ENCODE measurements around the gene NANP. TPM values are rescaled to one million over a fixed set of nuclear protein-coding genes. Genes with fewer than 3 reads are reported as not detected.

The NANP gene
- total RNA-seq, 1 experiment from 2014 or later, result 7.1 TPM

- Histone ChIP-seq H3K79me1 (ENCODE audit: insufficient read depth, low read depth, low read length, poor library complexity, severe bottlenecking) (peaks cover 7% of the 10 kb centered on the region), H3K56ac (ENCODE audit: insufficient read length, low read depth, low read length) (no peak overlapping the region), H3K4ac (ENCODE audit: low read depth, low read length) (no peak overlapping the region), H3K79me2 (ENCODE audit: insufficient read depth, low read length) (peaks cover 28% of the 10 kb centered on the region; the same call in 1 of the 2 replicates), H3K9ac (ENCODE audit: extremely low read depth, insufficient read length, low read length) (no peak overlapping the region), H3K23ac (ENCODE audit: insufficient read length, low read depth, low read length) (no peak overlapping the region), H3K27me3 (ENCODE audit: insufficient read depth, low read length) (no peaks in the 10 kb centered on the region), H2BK20ac (ENCODE audit: low read depth, low read length, poor library complexity, severe bottlenecking) (no peak overlapping the region), H3K14ac (ENCODE audit: insufficient read depth, low read length) (no peak overlapping the region), H3T11ph (ENCODE audit: low read length) (no peak overlapping the region), H3K9me3 (ENCODE audit: control insufficient read depth, low read depth, low read length) (no peaks in the 10 kb centered on the region), H3K4me2 (ENCODE audit: insufficient read depth, insufficient read length, low read length) (no peak overlapping the region), H2AFZ (ENCODE audit: low read length) (no peak overlapping the region), H2BK120ac (ENCODE audit: low read depth, low read length, poor library complexity, severe bottlenecking) (no peak overlapping the region), H2BK5ac (ENCODE audit: insufficient read length, low read length) (no peak overlapping the region), H2AK5ac (ENCODE audit: insufficient read length, low read length) (no peak overlapping the region), H3K4me1 (ENCODE audit: insufficient read depth, low read length) (no peaks in the 10 kb centered on the region; the same call in 1 of the 2 replicates), H3K27ac (ENCODE audit: insufficient read length, low read depth, low read length) (no peak overlapping the region), H4K20me1 (ENCODE audit: control insufficient read depth, insufficient read depth, insufficient read length) (peaks cover 2% of the 10 kb centered on the region), H4K5ac (ENCODE audit: insufficient read length, low read depth, low read length) (no peak overlapping the region), H4K8ac (replicated peaks; ENCODE audit: insufficient read length, low read depth, low read length) (no peak overlapping the region), H2BK12ac (ENCODE audit: insufficient read length, low read depth, low read length) (no peak overlapping the region), H4K91ac (ENCODE audit: insufficient read length, low read depth, low read length) (no peak overlapping the region), H3K23me2 (ENCODE audit: insufficient read length, low read depth, low read length, poor library complexity, severe bottlenecking) (peaks cover 2% of the 10 kb centered on the region), H2BK15ac (ENCODE audit: low read depth, low read length) (no peak overlapping the region), H3K18ac (ENCODE audit: insufficient read length, low read depth, low read length) (no peak overlapping the region)
- no CpG with 5 or more reads among the region's 3 CpGs for WGBS (ENCODE audit: extremely low coverage, insufficient read length, low lambda C conversion rate)
- Mint-ChIP-seq H3K36me3 (ENCODE audit: insufficient read depth in 1 of 3, low read depth in 3 of 3) (peaks cover 32 to 33% (median 33%) of the 10 kb centered on the region in 3 experiments), H3K4me3 (no peak overlapping the region), H3K4me1 (peaks cover 22 to 30% of the 10 kb centered on the region in 2 experiments), H3K27ac (peak overlapping the region in 2 of 3 experiments; percentile 5 to 16; a peak in 3 of 7 replicates), H3K9me3 (no peaks in the 10 kb centered on the region), H3K27me3 (ENCODE audit: low read depth) (no peaks in the 10 kb centered on the region)
- no peak for DNase-seq
- no peak; the same call in 2 of the 3 replicates for TF ChIP-seq CTCF (conservative IDR thresholded peaks at IDR 0.05)
Measured at GRCh38 chr20:25574411-25574810, 49.4 kb downstream of the NANP start.
